Endodermal cell (in vitro differentiated cells): ENCODE measurements around the gene THAP7. TPM values are rescaled to one million over a fixed set of nuclear protein-coding genes. Genes with fewer than 3 reads are reported as not detected.
"Not testable (repeated sequence)": the region's sequence is repeated elsewhere in the genome, so short reads cannot be mapped to it uniquely, and the experiment has no call there.

Experiments used
- DNase-seq: peaks from one replicate; pipeline ENCODE4 v3.0.0-alpha.2; 2017
- H3K27ac ChIP-seq: 2 replicates; pipeline ENCODE4 v1.5.1; 2013; ENCODE audit warnings: mild to moderate bottlenecking, low read depth, low read length, moderate library complexity
- H3K27me3 ChIP-seq: 2 replicates; pipeline ENCODE4 v1.6.1; 2013; ENCODE audit warnings: mild to moderate bottlenecking, low read length, moderate library complexity; ENCODE audit not compliant: insufficient read depth, control insufficient read depth, poor library complexity, severe bottlenecking
- H3K36me3 ChIP-seq: 2 replicates; pipeline ENCODE4 v1.7.0; 2013; ENCODE audit warnings: mild to moderate bottlenecking, low read length, moderate library complexity; ENCODE audit not compliant: control insufficient read depth, insufficient read depth
- H3K4me1 ChIP-seq: one replicate; pipeline ENCODE4 v1.7.0; 2013; ENCODE audit warnings: low read length; ENCODE audit not compliant: control insufficient read depth, insufficient read depth
- H3K4me3 ChIP-seq: 2 replicates; pipeline ENCODE4 v1.5.1; 2013; ENCODE audit warnings: mild to moderate bottlenecking, low read length, moderate library complexity
- H3K9ac ChIP-seq: 2 replicates; pipeline ENCODE4 v1.6.1; 2013; ENCODE audit warnings: mild to moderate bottlenecking, low read length, moderate library complexity; ENCODE audit not compliant: poor library complexity, severe bottlenecking; ENCODE audit errors: extremely low read depth
- H3K9me3 ChIP-seq: 2 replicates; pipeline ENCODE4 v1.6.1; 2013; ENCODE audit warnings: mild to moderate bottlenecking, low read length, moderate library complexity; ENCODE audit not compliant: control insufficient read depth
- H3K27ac Mint-ChIP-seq: 2 replicates; pipeline ENCODE4 v1.8.0; 2020; ENCODE audit warnings: mixed read lengths
- H3K27me3 Mint-ChIP-seq: 2 replicates; pipeline ENCODE4 v1.8.0; 2021; ENCODE audit warnings: mild to moderate bottlenecking, mixed read lengths; ENCODE audit not compliant: insufficient read depth
- H3K36me3 Mint-ChIP-seq: 2 replicates; pipeline ENCODE4 v1.8.0; 2020; ENCODE audit warnings: low read depth, mixed read lengths
- H3K4me1 Mint-ChIP-seq: 2 replicates; pipeline ENCODE4 v1.8.0; 2020; ENCODE audit warnings: mixed read lengths
- H3K4me3 Mint-ChIP-seq: 2 replicates; pipeline ENCODE4 v1.8.0; 2020; ENCODE audit warnings: mild to moderate bottlenecking, moderate library complexity, mixed read lengths
- H3K9me3 Mint-ChIP-seq: 2 replicates; pipeline ENCODE4 v1.8.0; 2020; ENCODE audit warnings: mild to moderate bottlenecking, mixed read lengths
- CTCF ChIP-seq: fragments of 200-600 bp; sonication (generic); conservative IDR thresholded peaks from 2 replicates; pipeline ENCODE4 v1.5.0; 2021; ENCODE audit warnings: antibody characterized with exemption, mild to moderate bottlenecking
- WGBS, 2 experiments: methylation state at CpG; one replicate each; pipeline versions ENCODE4 v1.1.5 to v1.1.7; 2013; ENCODE audit warnings: missing lambda C conversion rate in 2 of 2, mixed read lengths in 1 of 2; ENCODE audit not compliant: insufficient coverage in 1 of 2, insufficient read length in 1 of 2; 5-methylcytosine and 5-hydroxymethylcytosine counted together
- total RNA-seq, 2 donors: library from RNA; stranded (reverse); fragmentation: NEBNext Ultra II Directional in 1 of 2; extraction: Animal tissue kit (Norgen Biotek cat#: 25700) in 1 of 2; gene quantifications; 2 replicates in 1 of 2; 3 replicates in 1 of 2; pipeline ENCODE4 v1.2.1, GENCODE V29; 2021

THAP7 gene
- total RNA-seq, 2 donors from 2014 or later = 16.6 to 19.6 TPM

- 79 to 89% methylated on average over 2 to 4 of the region's 4 CpGs for WGBS, 2 experiments
- Histone ChIP-seq H3K9ac (no peak overlapping the region), H3K4me1 (peaks cover 5% of the 10 kb centered on the region), H3K36me3 (no peaks in the 10 kb centered on the region), H3K27ac (no peak overlapping the region), H3K27me3 (no peaks in the 10 kb centered on the region), H3K4me3 (no peak overlapping the region), H3K9me3 (no peaks in the 10 kb centered on the region)
- peaks cover 20% of the 10 kb centered on the region for H3K27me3 Mint-ChIP-seq
- H3K4me1 Mint-ChIP-seq = peaks cover 7% of the 10 kb centered on the region
- H3K27ac Mint-ChIP-seq = no peak overlapping the region
- H3K4me3 Mint-ChIP-seq = no peak overlapping the region
- no peak for TF ChIP-seq CTCF
- no peak for DNase-seq
- H3K9me3 Mint-ChIP-seq = no peaks in the 10 kb centered on the region
- no peaks in the 10 kb centered on the region for H3K36me3 Mint-ChIP-seq
Measured at GRCh38 chr22:21041937-21042336, 40.0 kb upstream of the THAP7 start.

- peaks cover 10% of the 10 kb centered on the region for H3K27me3 ChIP-seq
- H3K27ac ChIP-seq, H3K4me1 Mint-ChIP-seq, H3K9ac ChIP-seq, H3K4me1 ChIP-seq, H3K36me3 Mint-ChIP-seq, H3K27ac Mint-ChIP-seq, H3K9me3 Mint-ChIP-seq, DNase-seq, H3K9me3 ChIP-seq, H3K4me3 Mint-ChIP-seq, H3K4me3 ChIP-seq, H3K36me3 ChIP-seq: not testable (repeated sequence)
- H3K27me3 Mint-ChIP-seq = peaks cover 16% of the 10 kb centered on the region
- WGBS, 2 experiments = 90 to 92% methylated on average over 3 to 5 of the region's 5 CpGs
Measured at GRCh38 chr22:21039158-21039557, 37.2 kb upstream of the THAP7 start.

DNA sequence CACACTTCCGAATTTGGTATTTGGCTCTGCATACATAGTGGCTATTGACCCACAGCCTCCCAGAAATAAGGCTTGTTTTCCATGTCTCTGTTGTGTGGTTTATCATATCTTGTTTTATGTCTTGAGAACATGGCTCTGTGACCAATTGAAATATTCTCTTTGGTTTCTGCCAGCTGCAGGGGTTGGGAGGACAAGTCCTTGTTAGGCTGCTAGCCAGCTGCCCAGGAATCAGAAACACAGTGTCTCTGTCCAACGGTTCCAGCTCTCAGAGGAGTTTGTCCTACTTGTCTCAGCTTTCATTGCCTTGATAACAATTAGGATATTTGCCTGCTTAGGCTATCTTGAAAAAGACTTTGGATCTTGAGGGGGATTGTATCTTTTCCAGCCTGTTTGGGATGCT lies 36.5 kb upstream of the THAP7 start:
- DNase-seq = no peak
- Histone ChIP-seq H3K27me3 (peaks cover 14% of the 10 kb centered on the region), H3K9me3 (no peaks in the 10 kb centered on the region), H3K36me3 (no peaks in the 10 kb centered on the region), H3K9ac (no peak overlapping the region), H3K4me1 (no peaks in the 10 kb centered on the region), H3K27ac (no peak overlapping the region), H3K4me3 (no peak overlapping the region)
- Mint-ChIP-seq H3K27me3 (peaks cover 12% of the 10 kb centered on the region), H3K27ac (no peak overlapping the region), H3K9me3 (no peaks in the 10 kb centered on the region), H3K4me3 (no peak overlapping the region), H3K4me1 (no peaks in the 10 kb centered on the region), H3K36me3 (no peaks in the 10 kb centered on the region)
- TF ChIP-seq CTCF = no peak
- WGBS, 2 experiments = 89% methylated on average over 2 of the region's 2 CpGs

DNA sequence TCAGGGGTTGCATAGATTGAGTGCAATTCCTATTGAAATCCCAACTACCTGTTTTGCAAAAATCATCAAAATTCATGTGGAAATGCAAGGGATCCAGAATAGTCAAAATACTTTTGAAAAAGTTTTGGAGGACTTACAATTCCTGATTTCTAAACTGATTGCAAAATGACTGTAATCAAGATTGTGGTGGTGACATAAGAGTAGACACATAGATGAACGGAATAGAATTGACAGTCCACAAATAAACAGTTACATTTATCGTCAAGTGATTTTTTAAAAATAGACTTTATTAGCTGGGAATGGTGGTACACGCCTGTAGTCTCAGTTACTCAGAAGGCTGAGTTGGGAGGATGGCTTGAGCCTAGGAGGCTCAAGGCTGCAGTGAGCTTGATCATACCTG lies 33.1 kb upstream of the THAP7 start:
- Histone ChIP-seq H3K9ac (no peak overlapping the region), H3K27ac (no peak overlapping the region), H3K27me3 (peaks cover 47% of the 10 kb centered on the region), H3K9me3 (no peaks in the 10 kb centered on the region), H3K36me3 (no peaks in the 10 kb centered on the region), H3K4me3 (no peak overlapping the region), H3K4me1 (no peaks in the 10 kb centered on the region)
- TF ChIP-seq CTCF = no peak
- Mint-ChIP-seq H3K36me3 (no peaks in the 10 kb centered on the region), H3K27me3 (peaks cover 35% of the 10 kb centered on the region), H3K27ac (no peak overlapping the region), H3K4me3 (no peak overlapping the region), H3K4me1 (no peaks in the 10 kb centered on the region), H3K9me3 (no peaks in the 10 kb centered on the region)
- 97 to 100% methylated on average over 2 to 3 of the region's 3 CpGs for WGBS, 2 experiments
- DNase-seq = no peak
